OCI-LY3 (cell line): ENCODE measurements around the gene TFCP2L1.

Source experiments
- EZH2phosphoT487 ChIP-seq: fragments of 200-600 bp; shearing (Covaris generic); IDR thresholded peaks from 2 replicates; pipeline ENCODE4 v1.6.1; 2018; ENCODE audit warnings: antibody characterized with exemption, mixed run types, low read depth
- TF ChIP-seq, protein P1 (sequence below): fragments of 200-600, 300-600 bp; sonication (generic); IDR thresholded peaks from 2 replicates; pipeline ENCODE4 v1.5.1; 2014; ENCODE audit warnings: antibody characterized with exemption, low read length, low read depth

GRCh38 chr2:121240436-121240835 is 44.6 kb downstream of the TFCP2L1 start:
- TF ChIP-seq, protein P1, sequence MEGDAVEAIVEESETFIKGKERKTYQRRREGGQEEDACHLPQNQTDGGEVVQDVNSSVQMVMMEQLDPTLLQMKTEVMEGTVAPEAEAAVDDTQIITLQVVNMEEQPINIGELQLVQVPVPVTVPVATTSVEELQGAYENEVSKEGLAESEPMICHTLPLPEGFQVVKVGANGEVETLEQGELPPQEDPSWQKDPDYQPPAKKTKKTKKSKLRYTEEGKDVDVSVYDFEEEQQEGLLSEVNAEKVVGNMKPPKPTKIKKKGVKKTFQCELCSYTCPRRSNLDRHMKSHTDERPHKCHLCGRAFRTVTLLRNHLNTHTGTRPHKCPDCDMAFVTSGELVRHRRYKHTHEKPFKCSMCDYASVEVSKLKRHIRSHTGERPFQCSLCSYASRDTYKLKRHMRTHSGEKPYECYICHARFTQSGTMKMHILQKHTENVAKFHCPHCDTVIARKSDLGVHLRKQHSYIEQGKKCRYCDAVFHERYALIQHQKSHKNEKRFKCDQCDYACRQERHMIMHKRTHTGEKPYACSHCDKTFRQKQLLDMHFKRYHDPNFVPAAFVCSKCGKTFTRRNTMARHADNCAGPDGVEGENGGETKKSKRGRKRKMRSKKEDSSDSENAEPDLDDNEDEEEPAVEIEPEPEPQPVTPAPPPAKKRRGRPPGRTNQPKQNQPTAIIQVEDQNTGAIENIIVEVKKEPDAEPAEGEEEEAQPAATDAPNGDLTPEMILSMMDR: no peak
- TF ChIP-seq EZH2phosphoT487: no peak
